Measurements from ENCODE around the gene CCDC73. TPM values are rescaled to one million over a fixed set of nuclear protein-coding genes. Genes with fewer than 3 reads are reported as not detected.

CCDC73 gene
- total RNA-seq (not detected), polyA plus RNA-seq (not detected)

GRCh38 chr11:32794439-32794838 lies at the start of gene CCDC73:
TSS of gene CCDC73 (minus strand) at chr11:32794662. CDS start at chr11:32760243, 34,419 bp downstream.
- peaks cover 11 to 13% of the 10 kb centered on the region in 2 donors for H3K27me3 Mint-ChIP-seq
- no peaks in the 10 kb centered on the region for H3K36me3 Mint-ChIP-seq
- H3K27me3 ChIP-seq (ENCODE audit: insufficient read depth, low read length, poor library complexity, severe bottlenecking), result no peaks in the 10 kb centered on the region
- peaks cover 3% of the 10 kb centered on the region for H3K4me1 ChIP-seq (ENCODE audit: insufficient read depth, low read length)
- no peaks in the 10 kb centered on the region for H3K36me3 ChIP-seq (ENCODE audit: insufficient read depth, low read length)
- H3K27ac ChIP-seq (ENCODE audit: low read depth, low read length), result no peak within 1 kb of the TSS
- H3K9me3 ChIP-seq (ENCODE audit: low read length), result no peaks in the 10 kb centered on the region
- H3K4me3 ChIP-seq (ENCODE audit: low read length), result no peak within 1 kb of the TSS
- peaks cover 4 to 11% (median 9%) of the 10 kb centered on the region in 3 donors for H3K4me1 Mint-ChIP-seq
- no peak for DNase-seq
- no peak within 1 kb of the TSS for H3K27ac Mint-ChIP-seq
- ChIA-PET POLR2A (no interaction called here), CTCF (no interaction called here)
- H3K9me3 Mint-ChIP-seq, result no peaks in the 10 kb centered on the region
- H3K4me3 Mint-ChIP-seq, result no peak within 1 kb of the TSS

DNA sequence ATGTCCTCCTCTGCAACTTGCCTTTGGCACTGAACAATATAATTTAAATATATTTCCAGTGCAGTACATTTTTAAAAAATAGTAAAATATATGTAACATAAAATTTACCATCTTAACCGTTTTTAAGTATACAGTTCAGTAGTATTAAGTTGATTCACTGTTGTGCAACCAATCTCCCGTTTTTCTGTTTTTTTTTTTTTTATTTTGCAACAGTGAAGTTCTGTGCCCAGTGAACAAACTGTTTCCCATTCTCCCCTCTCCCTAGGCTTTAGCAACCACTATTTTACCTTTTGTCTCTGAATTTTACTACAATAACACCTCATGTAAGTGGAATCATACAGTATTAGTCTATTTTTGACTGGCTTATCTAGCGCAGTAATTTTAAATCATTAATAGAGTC lies 49.1 kb upstream of the CCDC73 start:
- Histone ChIP-seq H3K36me3 (ENCODE audit: insufficient read depth, low read length) (no peaks in the 10 kb centered on the region), H3K4me3 (ENCODE audit: low read length) (no peak overlapping the region), H3K27ac (ENCODE audit: low read depth, low read length) (no peak overlapping the region), H3K9me3 (ENCODE audit: low read length) (no peaks in the 10 kb centered on the region), H3K4me1 (ENCODE audit: insufficient read depth, low read length) (no peaks in the 10 kb centered on the region), H3K27me3 (ENCODE audit: insufficient read depth, low read length, poor library complexity, severe bottlenecking) (no peaks in the 10 kb centered on the region)
- H3K4me3 Mint-ChIP-seq, result no peak overlapping the region
- POLR2A ChIA-PET, result no interaction called here
- CTCF ChIA-PET, result no interaction called here
- no peak for DNase-seq
- H3K27me3 Mint-ChIP-seq, result peaks cover 3 to 13% of the 10 kb centered on the region in 2 donors
- peaks cover 0 to 4% (median 0%) of the 10 kb centered on the region in 5 donors for H3K9me3 Mint-ChIP-seq
- H3K4me1 Mint-ChIP-seq, result no peaks in the 10 kb centered on the region
- H3K27ac Mint-ChIP-seq, result no peak overlapping the region
- no peaks in the 10 kb centered on the region for H3K36me3 Mint-ChIP-seq

GRCh38 chr11:32840587-32840986 lies 46.1 kb upstream of the CCDC73 start:
- Mint-ChIP-seq H3K27ac (no peak overlapping the region), H3K4me1 (no peaks in the 10 kb centered on the region), H3K9me3 (no peaks in the 10 kb centered on the region), H3K4me3 (no peak overlapping the region), H3K27me3 (peaks cover 1 to 3% of the 10 kb centered on the region in 2 donors), H3K36me3 (no peaks in the 10 kb centered on the region)
- ChIA-PET POLR2A (no interaction called here), CTCF (no interaction called here)
- Histone ChIP-seq H3K27me3 (ENCODE audit: insufficient read depth, low read length, poor library complexity, severe bottlenecking) (no peaks in the 10 kb centered on the region), H3K36me3 (ENCODE audit: insufficient read depth, low read length) (no peaks in the 10 kb centered on the region), H3K9me3 (ENCODE audit: low read length) (no peaks in the 10 kb centered on the region), H3K27ac (ENCODE audit: low read depth, low read length) (no peak overlapping the region), H3K4me1 (ENCODE audit: insufficient read depth, low read length) (no peaks in the 10 kb centered on the region), H3K4me3 (ENCODE audit: low read length) (no peak overlapping the region)
- DNase-seq, result no peak

GRCh38 chr11:32839308-32839707 lies 44.8 kb upstream of the CCDC73 start:
- H3K27me3 ChIP-seq (ENCODE audit: insufficient read depth, low read length, poor library complexity, severe bottlenecking), result no peaks in the 10 kb centered on the region
- H3K9me3 ChIP-seq (ENCODE audit: low read length), result no peaks in the 10 kb centered on the region
- H3K4me1 Mint-ChIP-seq, result no peaks in the 10 kb centered on the region
- H3K4me1 ChIP-seq (ENCODE audit: insufficient read depth, low read length), result no peaks in the 10 kb centered on the region
- H3K36me3 ChIP-seq (ENCODE audit: insufficient read depth, low read length), result no peaks in the 10 kb centered on the region
- no peaks in the 10 kb centered on the region for H3K36me3 Mint-ChIP-seq
- peaks cover 2 to 3% of the 10 kb centered on the region in 2 donors for H3K27me3 Mint-ChIP-seq
- H3K4me3 ChIP-seq (ENCODE audit: low read length), result no peak overlapping the region
- CTCF ChIA-PET, result no interaction called here
- POLR2A ChIA-PET, result no interaction called here
- H3K27ac ChIP-seq (ENCODE audit: low read depth, low read length), result no peak overlapping the region
- H3K9me3 Mint-ChIP-seq, result no peaks in the 10 kb centered on the region
- no peak overlapping the region for H3K4me3 Mint-ChIP-seq
- no peak overlapping the region for H3K27ac Mint-ChIP-seq
- DNase-seq, result no peak

DNA sequence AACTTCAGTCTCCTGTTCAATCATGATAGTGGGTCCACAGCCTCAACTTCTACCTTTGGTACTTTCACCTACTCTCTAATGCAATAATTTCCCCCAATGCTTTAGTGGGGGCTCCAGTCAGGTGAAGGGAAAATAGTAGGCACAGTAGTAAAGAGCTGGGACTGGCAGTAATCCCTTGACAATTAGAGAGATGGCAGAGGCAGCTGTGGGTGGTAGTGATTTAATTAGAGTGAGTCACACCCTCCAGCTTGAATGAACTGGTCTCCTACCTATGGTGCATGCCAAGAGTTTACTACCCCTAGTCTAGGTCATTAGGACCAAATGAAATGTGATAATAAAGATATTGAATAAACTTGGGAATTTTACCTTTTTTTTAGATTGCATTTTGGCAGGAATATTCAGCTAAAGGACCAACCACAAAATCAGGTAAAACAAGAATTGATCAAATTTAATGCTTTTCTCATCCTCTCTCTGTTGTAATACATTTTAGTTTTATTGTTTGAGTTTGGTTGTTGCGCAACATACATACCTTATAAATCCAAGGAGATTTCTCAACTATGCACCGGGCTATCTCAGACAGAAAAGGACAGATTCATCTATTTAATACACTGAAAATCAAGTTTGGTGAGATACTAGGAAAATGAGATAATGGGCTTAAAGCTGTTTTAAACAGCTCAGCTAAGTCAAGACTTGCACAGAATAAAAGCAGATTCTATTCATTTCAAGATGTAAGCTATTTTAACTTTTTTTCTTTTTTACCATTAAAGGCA lies 44.2 kb upstream of the CCDC73 start:
- Mint-ChIP-seq H3K4me3 (no peak overlapping the region), H3K9me3 (no peaks in the 10 kb centered on the region), H3K36me3 (no peaks in the 10 kb centered on the region), H3K27me3 (peaks cover 2 to 3% of the 10 kb centered on the region in 2 donors), H3K27ac (no peak overlapping the region), H3K4me1 (no peaks in the 10 kb centered on the region)
- Histone ChIP-seq H3K27me3 (ENCODE audit: insufficient read depth, low read length, poor library complexity, severe bottlenecking) (no peaks in the 10 kb centered on the region), H3K9me3 (ENCODE audit: low read length) (no peaks in the 10 kb centered on the region), H3K36me3 (ENCODE audit: insufficient read depth, low read length) (no peaks in the 10 kb centered on the region), H3K4me1 (ENCODE audit: insufficient read depth, low read length) (no peaks in the 10 kb centered on the region), H3K27ac (ENCODE audit: low read depth, low read length) (no peak overlapping the region), H3K4me3 (ENCODE audit: low read length) (no peak overlapping the region)
- ChIA-PET POLR2A (no interaction called here), CTCF (no interaction called here)
- DNase-seq, result no peak

- H3K27ac Mint-ChIP-seq, result no peak overlapping the region
- no peaks in the 10 kb centered on the region for H3K4me1 Mint-ChIP-seq
- Histone ChIP-seq H3K4me1 (ENCODE audit: insufficient read depth, low read length) (no peaks in the 10 kb centered on the region), H3K36me3 (ENCODE audit: insufficient read depth, low read length) (no peaks in the 10 kb centered on the region), H3K4me3 (ENCODE audit: low read length) (no peak overlapping the region), H3K27me3 (ENCODE audit: insufficient read depth, low read length, poor library complexity, severe bottlenecking) (no peaks in the 10 kb centered on the region), H3K9me3 (ENCODE audit: low read length) (no peaks in the 10 kb centered on the region), H3K27ac (ENCODE audit: low read depth, low read length) (no peak overlapping the region)
- DNase-seq, result no peak
- no peaks in the 10 kb centered on the region for H3K36me3 Mint-ChIP-seq
- H3K4me3 Mint-ChIP-seq, result no peak overlapping the region
- CTCF ChIA-PET, result no interaction called here
- peaks cover 9 to 11% of the 10 kb centered on the region in 2 donors for H3K27me3 Mint-ChIP-seq
- POLR2A ChIA-PET, result no interaction called here
- H3K9me3 Mint-ChIP-seq, result no peaks in the 10 kb centered on the region
Measured at GRCh38 chr11:32836946-32837345, 42.5 kb upstream of the CCDC73 start.

DNA sequence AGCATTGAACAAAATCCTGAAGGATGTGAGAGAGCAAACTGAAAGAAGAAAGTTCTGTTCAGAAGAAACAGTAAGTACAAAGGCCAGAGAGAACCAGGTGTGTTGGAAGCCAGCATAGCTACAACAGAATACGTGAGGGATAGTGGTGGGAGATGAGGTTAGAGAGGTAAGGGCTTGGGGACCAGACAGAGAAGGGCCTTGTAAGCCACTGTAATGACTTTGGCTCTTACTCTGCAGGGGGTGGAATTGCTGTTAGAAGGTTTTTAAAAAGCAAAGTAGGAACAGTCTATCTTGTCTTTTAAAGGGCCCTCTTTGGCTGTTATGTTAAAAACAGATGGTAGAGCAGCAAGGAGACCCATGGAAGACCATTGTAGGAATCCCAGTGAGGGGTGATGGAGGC lies 39.5 kb upstream of the CCDC73 start:
- POLR2A ChIA-PET, result no interaction called here

DNA sequence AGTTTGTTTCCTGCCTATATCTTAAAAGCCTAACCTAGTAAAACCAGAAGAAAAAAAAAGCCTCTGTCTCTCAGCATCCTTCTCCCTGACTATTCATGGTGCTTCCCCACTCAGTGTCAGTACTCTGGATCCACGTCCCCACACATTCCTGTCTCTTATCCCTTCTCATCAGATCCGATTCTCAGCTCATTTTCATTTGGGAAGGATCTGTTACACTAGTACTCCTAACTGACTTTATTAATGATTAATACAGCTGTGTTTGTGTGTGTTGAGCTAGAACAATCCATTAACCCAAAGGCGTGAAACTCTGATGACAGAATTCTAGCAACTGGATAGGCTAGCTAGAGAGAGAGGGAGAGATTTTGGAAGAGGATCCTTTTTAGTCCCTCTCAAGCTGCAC lies 36.8 kb upstream of the CCDC73 start:
- Mint-ChIP-seq H3K27ac (no peak overlapping the region), H3K9me3 (peaks cover 0 to 2% (median 0%) of the 10 kb centered on the region in 5 donors), H3K4me1 (peaks cover 9 to 21% (median 14%) of the 10 kb centered on the region in 3 donors), H3K4me3 (peak overlapping the region in 4 of 7 donors; percentile 18 to 49 (median 36)), H3K36me3 (no peaks in the 10 kb centered on the region), H3K27me3 (peaks cover 29 to 45% of the 10 kb centered on the region in 2 donors)
- Histone ChIP-seq H3K36me3 (ENCODE audit: insufficient read depth, low read length) (no peaks in the 10 kb centered on the region), H3K4me1 (ENCODE audit: insufficient read depth, low read length) (no peaks in the 10 kb centered on the region), H3K4me3 (ENCODE audit: low read length) (no peak overlapping the region), H3K27ac (ENCODE audit: low read depth, low read length) (no peak overlapping the region), H3K9me3 (ENCODE audit: low read length) (no peaks in the 10 kb centered on the region), H3K27me3 (ENCODE audit: insufficient read depth, low read length, poor library complexity, severe bottlenecking) (peaks cover 6% of the 10 kb centered on the region)
- no peak for DNase-seq
- POLR2A ChIA-PET, result no interaction called here
- CTCF ChIA-PET, result no interaction called here

More for the DNA sequence above, 39.5 kb upstream of the CCDC73 start:
- peaks cover 24 to 30% of the 10 kb centered on the region in 2 donors for H3K27me3 Mint-ChIP-seq
- Histone ChIP-seq H3K36me3 (ENCODE audit: insufficient read depth, low read length) (no peaks in the 10 kb centered on the region), H3K4me1 (ENCODE audit: insufficient read depth, low read length) (no peaks in the 10 kb centered on the region), H3K27ac (ENCODE audit: low read depth, low read length) (no peak overlapping the region), H3K27me3 (ENCODE audit: insufficient read depth, low read length, poor library complexity, severe bottlenecking) (peaks cover 6% of the 10 kb centered on the region), H3K9me3 (ENCODE audit: low read length) (no peaks in the 10 kb centered on the region), H3K4me3 (ENCODE audit: low read length) (no peak overlapping the region)
- no peaks in the 10 kb centered on the region for H3K36me3 Mint-ChIP-seq
- no peak overlapping the region for H3K27ac Mint-ChIP-seq
- DNase-seq, result no peak
- CTCF ChIA-PET, result no interaction called here
- H3K9me3 Mint-ChIP-seq, result peaks cover 0 to 2% (median 0%) of the 10 kb centered on the region in 5 donors
- peaks cover 5 to 16% (median 10%) of the 10 kb centered on the region in 3 donors for H3K4me1 Mint-ChIP-seq
- H3K4me3 Mint-ChIP-seq, result no peak overlapping the region

Measured in CD8-positive, alpha-beta memory T cell (primary cell).